HL-60 (cell line): ENCODE results near the gene TRMT112.

ENCODE experiments used
- POLR2AphosphoS5 ChIP-seq: IDR thresholded peaks from 2 replicates; pipeline ENCODE4 v1.6.1; 2012; ENCODE audit warnings: low read depth
- SPI1 ChIP-seq: IDR thresholded peaks from 2 replicates; pipeline ENCODE4 v1.6.1; 2012; ENCODE audit warnings: low read depth, mild to moderate bottlenecking, borderline replicate concordance
- TF ChIP-seq, protein P1 (sequence below): IDR thresholded peaks from 2 replicates; pipeline ENCODE4 v1.6.1; 2012; ENCODE audit warnings: low read depth; ENCODE audit not compliant: insufficient replicate concordance
- TF ChIP-seq, protein P2 (sequence below): IDR thresholded peaks from one replicate; pipeline ENCODE4 v1.5.1; 2011; ENCODE audit warnings: low read length, control low read depth, inconsistent platforms; ENCODE audit not compliant: insufficient read depth

DNA sequence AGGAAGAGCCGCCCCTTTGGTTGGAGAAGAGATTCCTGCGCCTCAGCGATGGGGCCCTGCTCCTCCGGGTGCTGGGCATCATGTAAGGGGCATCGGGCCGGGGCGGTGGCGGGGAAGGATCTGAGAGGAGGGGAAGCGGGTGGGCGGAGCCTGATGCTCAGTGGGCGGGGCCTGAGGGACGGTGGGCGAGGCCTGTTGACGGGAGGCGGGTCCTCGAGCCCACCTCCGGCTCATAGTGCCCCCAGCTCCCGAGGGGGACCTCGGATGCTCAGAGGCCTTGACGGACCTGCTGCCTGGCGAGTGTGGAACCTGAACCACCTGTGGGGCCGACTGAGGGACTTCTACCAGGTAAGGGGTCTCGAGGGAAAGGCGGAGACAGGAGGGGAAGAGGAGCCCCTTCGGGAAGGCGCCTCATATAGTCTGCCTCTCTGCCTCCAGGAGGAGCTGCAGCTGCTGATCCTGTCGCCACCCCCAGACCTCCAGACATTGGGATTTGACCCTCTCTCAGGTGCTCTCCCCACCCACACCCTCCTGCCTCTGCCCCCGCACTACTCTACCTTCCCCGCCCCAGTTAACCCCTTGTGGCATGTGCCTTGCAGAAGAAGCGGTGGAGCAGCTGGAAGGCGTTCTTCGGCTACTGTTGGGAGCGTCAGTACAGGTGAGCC is 23.4 kb upstream of the TRMT112 start:
- TF ChIP-seq, protein P1, sequence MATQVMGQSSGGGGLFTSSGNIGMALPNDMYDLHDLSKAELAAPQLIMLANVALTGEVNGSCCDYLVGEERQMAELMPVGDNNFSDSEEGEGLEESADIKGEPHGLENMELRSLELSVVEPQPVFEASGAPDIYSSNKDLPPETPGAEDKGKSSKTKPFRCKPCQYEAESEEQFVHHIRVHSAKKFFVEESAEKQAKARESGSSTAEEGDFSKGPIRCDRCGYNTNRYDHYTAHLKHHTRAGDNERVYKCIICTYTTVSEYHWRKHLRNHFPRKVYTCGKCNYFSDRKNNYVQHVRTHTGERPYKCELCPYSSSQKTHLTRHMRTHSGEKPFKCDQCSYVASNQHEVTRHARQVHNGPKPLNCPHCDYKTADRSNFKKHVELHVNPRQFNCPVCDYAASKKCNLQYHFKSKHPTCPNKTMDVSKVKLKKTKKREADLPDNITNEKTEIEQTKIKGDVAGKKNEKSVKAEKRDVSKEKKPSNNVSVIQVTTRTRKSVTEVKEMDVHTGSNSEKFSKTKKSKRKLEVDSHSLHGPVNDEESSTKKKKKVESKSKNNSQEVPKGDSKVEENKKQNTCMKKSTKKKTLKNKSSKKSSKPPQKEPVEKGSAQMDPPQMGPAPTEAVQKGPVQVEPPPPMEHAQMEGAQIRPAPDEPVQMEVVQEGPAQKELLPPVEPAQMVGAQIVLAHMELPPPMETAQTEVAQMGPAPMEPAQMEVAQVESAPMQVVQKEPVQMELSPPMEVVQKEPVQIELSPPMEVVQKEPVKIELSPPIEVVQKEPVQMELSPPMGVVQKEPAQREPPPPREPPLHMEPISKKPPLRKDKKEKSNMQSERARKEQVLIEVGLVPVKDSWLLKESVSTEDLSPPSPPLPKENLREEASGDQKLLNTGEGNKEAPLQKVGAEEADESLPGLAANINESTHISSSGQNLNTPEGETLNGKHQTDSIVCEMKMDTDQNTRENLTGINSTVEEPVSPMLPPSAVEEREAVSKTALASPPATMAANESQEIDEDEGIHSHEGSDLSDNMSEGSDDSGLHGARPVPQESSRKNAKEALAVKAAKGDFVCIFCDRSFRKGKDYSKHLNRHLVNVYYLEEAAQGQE, result no peak
- TF ChIP-seq SPI1 (peak; percentile 47; the same call in 1 of the 2 replicates), POLR2AphosphoS5 (no peak)
- TF ChIP-seq, protein P2, sequence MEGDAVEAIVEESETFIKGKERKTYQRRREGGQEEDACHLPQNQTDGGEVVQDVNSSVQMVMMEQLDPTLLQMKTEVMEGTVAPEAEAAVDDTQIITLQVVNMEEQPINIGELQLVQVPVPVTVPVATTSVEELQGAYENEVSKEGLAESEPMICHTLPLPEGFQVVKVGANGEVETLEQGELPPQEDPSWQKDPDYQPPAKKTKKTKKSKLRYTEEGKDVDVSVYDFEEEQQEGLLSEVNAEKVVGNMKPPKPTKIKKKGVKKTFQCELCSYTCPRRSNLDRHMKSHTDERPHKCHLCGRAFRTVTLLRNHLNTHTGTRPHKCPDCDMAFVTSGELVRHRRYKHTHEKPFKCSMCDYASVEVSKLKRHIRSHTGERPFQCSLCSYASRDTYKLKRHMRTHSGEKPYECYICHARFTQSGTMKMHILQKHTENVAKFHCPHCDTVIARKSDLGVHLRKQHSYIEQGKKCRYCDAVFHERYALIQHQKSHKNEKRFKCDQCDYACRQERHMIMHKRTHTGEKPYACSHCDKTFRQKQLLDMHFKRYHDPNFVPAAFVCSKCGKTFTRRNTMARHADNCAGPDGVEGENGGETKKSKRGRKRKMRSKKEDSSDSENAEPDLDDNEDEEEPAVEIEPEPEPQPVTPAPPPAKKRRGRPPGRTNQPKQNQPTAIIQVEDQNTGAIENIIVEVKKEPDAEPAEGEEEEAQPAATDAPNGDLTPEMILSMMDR, result no peak
